Tibial nerve (tissue), 4 donors: ENCODE results near the gene PLCG2. TPM values are rescaled to one million over a fixed set of nuclear protein-coding genes. Genes with fewer than 3 reads are reported as not detected.

ENCODE experiments used
- DNase-seq, 2 donors: peaks; one replicate each; pipeline ENCODE4 v3.0.0-alpha.2; 2019; ENCODE audit warnings: low spot score in 2 of 2
- H3K27ac ChIP-seq, 4 donors: fragments of 200-600 bp; sonication (generic) in 3 of 4; one replicate each; pipeline ENCODE4 v1.5.1; 2017 to 2019; ENCODE audit warnings: mild to moderate bottlenecking in 1 of 4
- H3K27me3 ChIP-seq, 2 donors: fragments of 200-600 bp; sonication (generic) in 1 of 2; one replicate each; pipeline versions ENCODE4 v1.5.1 to v1.6.0; 2017 to 2019
- H3K36me3 ChIP-seq, 3 donors: fragments of 200-600 bp; sonication (generic); one replicate each; pipeline ENCODE4 v1.5.1; 2018 to 2019
- H3K4me1 ChIP-seq, 4 donors: fragments of 200-600 bp; sonication (generic) in 3 of 4; one replicate each; pipeline ENCODE4 v1.5.1; 2017 to 2019
- H3K4me3 ChIP-seq, 4 donors: fragments of 200-600 bp; sonication (generic) in 3 of 4; one replicate each; pipeline ENCODE4 v1.5.1; 2017 to 2019; ENCODE audit warnings: mild to moderate bottlenecking in 1 of 4, moderate library complexity in 1 of 4
- H3K9me3 ChIP-seq, 4 donors: fragments of 200-600 bp; sonication (generic) in 3 of 4; one replicate each; pipeline ENCODE4 v1.5.1; 2017 to 2019
- EP300 ChIP-seq, 2 donors: sonication (generic); formaldehyde crosslinking; IDR thresholded peaks; one replicate each; pipeline ENCODE4 v1.6.1; 2017; ENCODE audit warnings: antibody characterized with exemption in 2 of 2, mild to moderate bottlenecking in 1 of 2
- POLR2A ChIP-seq, 2 donors: fragments of 450-650 bp; IDR thresholded peaks; one replicate each; pipeline ENCODE4 v1.6.1; 2017; ENCODE audit warnings: antibody characterized with exemption in 2 of 2, mild to moderate bottlenecking in 2 of 2, moderate library complexity in 2 of 2
- WGBS, 2 donors: methylation state at CpG; one replicate each; pipeline ENCODE4 v1.1.5; 2018; 5-methylcytosine and 5-hydroxymethylcytosine counted together
- total RNA-seq, 4 donors: library from RNA; depleted of rRNA; stranded (reverse); fragments of >200 nt; gene quantifications; one replicate each; pipeline ENCODE4 v1.1.0, GENCODE V29; 2016
- TF ChIP-seq, protein P1 (sequence below), 5 experiments: fragments of 200-600 bp in 3 of 5; fragments of 450-650 bp in 2 of 5; sonication (generic) in 3 of 5; IDR thresholded peaks; one replicate each; pipeline ENCODE4 v1.5.1; 2016 to 2019; ENCODE audit warnings: antibody characterized with exemption in 5 of 5, mild to moderate bottlenecking in 3 of 5, moderate library complexity in 2 of 5

Gene PLCG2
- total RNA-seq, 4 donors from 2014 or later, result 13.0 to 28.5 (median 18.9) TPM

GRCh38 chr16:81744911-81745310 lies 34.2 kb upstream of the PLCG2 start:
- Histone ChIP-seq H3K9me3 (no peaks in the 10 kb centered on the region), H3K4me3 (no peak overlapping the region), H3K27ac (no peak overlapping the region), H3K36me3 (no peaks in the 10 kb centered on the region), H3K4me1 (peaks cover 0 to 7% (median 3%) of the 10 kb centered on the region in 4 donors), H3K27me3 (no peaks in the 10 kb centered on the region)
- 79 to 89% methylated on average over 4 of the region's 4 CpGs for WGBS, 2 donors
- TF ChIP-seq POLR2A (IDR thresholded peaks at IDR 0.05) (no peak), EP300 (IDR thresholded peaks at IDR 0.05) (no peak)
- TF ChIP-seq, protein P1, sequence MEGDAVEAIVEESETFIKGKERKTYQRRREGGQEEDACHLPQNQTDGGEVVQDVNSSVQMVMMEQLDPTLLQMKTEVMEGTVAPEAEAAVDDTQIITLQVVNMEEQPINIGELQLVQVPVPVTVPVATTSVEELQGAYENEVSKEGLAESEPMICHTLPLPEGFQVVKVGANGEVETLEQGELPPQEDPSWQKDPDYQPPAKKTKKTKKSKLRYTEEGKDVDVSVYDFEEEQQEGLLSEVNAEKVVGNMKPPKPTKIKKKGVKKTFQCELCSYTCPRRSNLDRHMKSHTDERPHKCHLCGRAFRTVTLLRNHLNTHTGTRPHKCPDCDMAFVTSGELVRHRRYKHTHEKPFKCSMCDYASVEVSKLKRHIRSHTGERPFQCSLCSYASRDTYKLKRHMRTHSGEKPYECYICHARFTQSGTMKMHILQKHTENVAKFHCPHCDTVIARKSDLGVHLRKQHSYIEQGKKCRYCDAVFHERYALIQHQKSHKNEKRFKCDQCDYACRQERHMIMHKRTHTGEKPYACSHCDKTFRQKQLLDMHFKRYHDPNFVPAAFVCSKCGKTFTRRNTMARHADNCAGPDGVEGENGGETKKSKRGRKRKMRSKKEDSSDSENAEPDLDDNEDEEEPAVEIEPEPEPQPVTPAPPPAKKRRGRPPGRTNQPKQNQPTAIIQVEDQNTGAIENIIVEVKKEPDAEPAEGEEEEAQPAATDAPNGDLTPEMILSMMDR (IDR thresholded peaks at IDR 0.05), result no peak
- DNase-seq, result no peak

- no peaks in the 10 kb centered on the region for H3K27me3 ChIP-seq
- H3K4me1 ChIP-seq, result peaks cover 0 to 7% (median 3%) of the 10 kb centered on the region in 4 donors
- H3K9me3 ChIP-seq, result no peaks in the 10 kb centered on the region
- H3K4me3 ChIP-seq, result peak overlapping the region; percentile 15 to 38 (median 37)
- peak in 1 of 2 donors; percentile 29 for DNase-seq
- TF ChIP-seq EP300 (IDR thresholded peaks at IDR 0.05) (no peak), POLR2A (IDR thresholded peaks at IDR 0.05) (no peak)
- TF ChIP-seq, protein P1 (IDR thresholded peaks at IDR 0.05), result no peak
- no peaks in the 10 kb centered on the region for H3K36me3 ChIP-seq
- 23 to 30% methylated on average over 24 to 33 of the region's 33 CpGs for WGBS, 2 donors
- no peak overlapping the region for H3K27ac ChIP-seq
Measured at GRCh38 chr16:81745704-81746558, 33.2 kb upstream of the PLCG2 start.

GRCh38 chr16:81746566-81746965 lies 32.5 kb upstream of the PLCG2 start:
- 50 to 51% methylated on average over 5 of the region's 5 CpGs for WGBS, 2 donors
- TF ChIP-seq POLR2A (IDR thresholded peaks at IDR 0.05) (no peak), EP300 (IDR thresholded peaks at IDR 0.05) (no peak)
- TF ChIP-seq, protein P1 (IDR thresholded peaks at IDR 0.05), result no peak
- Histone ChIP-seq H3K36me3 (no peaks in the 10 kb centered on the region), H3K27me3 (no peaks in the 10 kb centered on the region), H3K9me3 (no peaks in the 10 kb centered on the region), H3K4me1 (peaks cover 0 to 7% (median 3%) of the 10 kb centered on the region in 4 donors), H3K27ac (no peak overlapping the region), H3K4me3 (peak overlapping the region in 3 of 4 donors; percentile 37 to 38 (median 37))
- DNase-seq, result no peak

GRCh38 chr16:81748476-81749198 lies 30.5 kb upstream of the PLCG2 start:
- Histone ChIP-seq H3K9me3 (no peaks in the 10 kb centered on the region), H3K27ac (no peak overlapping the region), H3K27me3 (no peaks in the 10 kb centered on the region), H3K4me1 (peaks cover 0 to 9% (median 4%) of the 10 kb centered on the region in 4 donors), H3K36me3 (no peaks in the 10 kb centered on the region), H3K4me3 (no peak overlapping the region)
- TF ChIP-seq, protein P1 (IDR thresholded peaks at IDR 0.05), result no peak
- no peak for TF ChIP-seq POLR2A (IDR thresholded peaks at IDR 0.05)
- TF ChIP-seq EP300 (IDR thresholded peaks at IDR 0.05), result no peak
- 56 to 57% methylated on average over 7 of the region's 7 CpGs for WGBS, 2 donors
- no peak for DNase-seq
